Fibroblast of skin of left quadriceps (primary cell): ENCODE data around the gene RPA1.
"Not testable (repeated sequence)": the region's sequence is repeated elsewhere in the genome, so short reads cannot be mapped to it uniquely, and the experiment has no call there.

Source experiments
- DNase-seq, 2 experiments: peaks; one replicate each; pipeline ENCODE4 v3.0.0-alpha.2; 2013; ENCODE audit warnings: low read depth in 2 of 2

RPA1 gene

DNA sequence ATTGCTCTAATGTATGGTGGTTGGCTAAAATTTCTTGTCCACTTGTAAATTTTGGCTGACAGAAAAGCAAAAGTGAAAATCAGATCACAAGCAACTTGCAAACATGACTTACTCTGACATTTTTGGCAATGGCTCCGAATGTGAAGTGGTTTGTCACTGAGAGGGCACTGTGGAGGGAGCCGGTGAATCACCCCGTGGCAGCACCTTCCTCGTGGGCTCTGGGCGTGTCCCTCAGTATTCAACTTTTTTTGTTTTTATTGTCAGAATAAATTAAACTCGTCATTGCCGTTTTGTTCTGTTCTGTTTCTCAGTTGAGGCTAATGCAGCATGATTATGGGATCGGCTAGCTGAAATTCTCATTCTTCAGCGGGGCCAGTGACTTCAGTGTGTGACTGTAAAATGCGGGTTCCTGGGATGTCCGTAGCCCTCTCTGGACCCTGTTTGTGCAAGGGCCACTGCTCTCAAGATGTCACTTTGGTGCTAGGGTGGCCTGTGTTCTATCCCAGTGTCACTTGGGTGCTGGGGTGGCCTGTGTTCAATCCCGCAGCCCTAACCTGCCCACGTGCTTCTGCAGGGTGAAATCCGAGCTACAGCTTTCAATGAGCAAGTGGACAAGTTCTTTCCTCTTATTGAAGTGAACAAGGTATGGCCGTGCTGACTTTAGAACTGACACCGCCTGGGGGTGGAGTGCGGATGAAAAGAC lies 48.8 kb downstream of the RPA1 start:
- DNase-seq: no peak

DNA sequence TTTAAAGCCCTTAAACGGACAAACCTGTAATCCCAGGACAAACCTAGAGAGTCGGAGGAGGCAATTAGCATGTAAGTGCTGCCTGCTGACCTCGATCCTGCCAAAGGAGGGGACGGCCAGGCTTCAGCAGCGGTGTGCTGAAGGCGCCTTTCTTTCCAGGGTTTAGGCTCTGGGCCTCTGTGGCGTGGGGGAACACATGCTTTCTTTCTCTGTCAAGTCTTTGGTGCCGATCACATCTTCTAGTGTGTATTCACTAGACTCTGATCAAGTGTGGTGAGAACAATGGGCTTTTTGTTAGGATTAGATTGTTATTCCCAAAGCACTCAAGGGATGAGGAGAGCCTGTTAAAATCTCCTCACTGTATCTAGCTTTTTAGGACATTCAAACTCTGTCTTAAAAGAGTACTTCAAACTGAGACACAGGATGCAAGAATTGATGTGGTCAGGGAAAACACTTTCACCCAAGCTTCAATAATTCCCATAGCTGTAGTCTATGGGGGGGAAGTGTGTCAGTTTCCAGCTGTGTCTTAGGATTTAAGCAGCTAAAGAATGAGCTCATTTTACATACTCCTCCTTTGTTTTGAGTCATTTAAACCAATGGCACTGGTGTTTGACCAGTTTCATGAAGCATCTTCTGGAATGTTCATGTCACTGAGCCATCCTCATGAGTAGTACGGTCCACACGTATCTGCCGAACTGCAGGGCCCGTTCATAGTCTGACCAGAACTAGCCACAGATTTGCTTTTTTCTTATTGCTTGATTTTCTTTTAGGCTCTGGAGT lies 51.2 kb downstream of the RPA1 start:
- DNase-seq: no peak

GRCh38 chr17:1882836-1883235 lies 53.0 kb downstream of the RPA1 start:
- DNase-seq: peak; percentile 5 to 11

GRCh38 chr17:1883536-1883935 lies 53.7 kb downstream of the RPA1 start:
- no peak for DNase-seq

DNA sequence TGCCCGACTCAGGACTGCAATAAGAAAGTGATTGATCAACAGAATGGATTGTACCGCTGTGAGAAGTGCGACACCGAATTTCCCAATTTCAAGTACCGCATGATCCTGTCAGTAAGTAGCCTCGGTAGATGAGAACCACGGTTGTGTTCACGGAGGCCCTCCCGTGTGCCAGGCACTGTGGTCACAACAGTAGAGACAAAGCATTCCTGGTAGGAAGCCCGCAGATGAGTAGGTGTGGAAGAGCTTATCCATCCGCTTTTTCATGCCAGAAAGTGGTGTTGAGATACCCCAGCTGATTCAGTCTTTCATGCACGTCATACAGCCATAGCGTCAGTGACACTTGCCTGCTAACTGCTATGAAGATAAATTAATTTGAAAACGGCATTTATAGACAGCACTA lies 58.9 kb downstream of the RPA1 start:
- DNase-seq: no peak

DNA sequence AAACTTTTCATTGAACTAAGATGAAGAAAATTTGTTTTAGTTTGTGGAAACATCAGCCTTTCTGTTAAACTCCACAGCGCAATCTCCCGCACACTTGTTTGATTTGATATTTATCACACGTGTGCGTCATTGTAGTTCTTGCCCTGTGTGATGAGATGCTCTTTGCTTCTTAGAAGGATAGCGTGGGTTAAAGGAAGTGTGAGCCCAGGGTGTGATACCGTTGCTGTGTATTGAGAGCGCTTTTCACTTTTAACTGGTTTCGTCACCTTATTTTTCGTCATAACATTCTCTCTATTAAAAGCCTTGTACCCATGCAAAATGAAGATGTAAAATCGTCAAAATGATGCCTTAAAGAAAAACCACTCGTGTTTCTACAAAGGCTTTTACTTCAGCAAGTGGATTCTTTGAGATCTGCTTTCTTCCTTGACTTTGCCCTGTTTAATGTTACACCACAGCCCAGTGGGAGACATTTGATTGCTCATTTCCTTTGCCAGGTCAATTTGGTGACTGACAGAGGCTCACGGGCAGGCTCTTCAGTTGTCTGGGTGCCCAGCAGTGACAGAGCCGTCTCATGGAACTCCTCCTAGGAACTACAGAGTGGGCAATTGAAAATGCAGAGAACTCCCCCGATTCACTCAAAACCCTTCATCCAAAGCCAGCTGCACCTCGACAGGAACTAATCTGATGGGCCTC lies 61.1 kb downstream of the RPA1 start:
- no peak for DNase-seq

- DNase-seq: no peak
Measured at GRCh38 chr17:1894753-1895339, 65.0 kb downstream of the RPA1 start.

- not testable (repeated sequence) for DNase-seq
Measured at GRCh38 chr17:1895479-1895878, 65.7 kb downstream of the RPA1 start.

DNA sequence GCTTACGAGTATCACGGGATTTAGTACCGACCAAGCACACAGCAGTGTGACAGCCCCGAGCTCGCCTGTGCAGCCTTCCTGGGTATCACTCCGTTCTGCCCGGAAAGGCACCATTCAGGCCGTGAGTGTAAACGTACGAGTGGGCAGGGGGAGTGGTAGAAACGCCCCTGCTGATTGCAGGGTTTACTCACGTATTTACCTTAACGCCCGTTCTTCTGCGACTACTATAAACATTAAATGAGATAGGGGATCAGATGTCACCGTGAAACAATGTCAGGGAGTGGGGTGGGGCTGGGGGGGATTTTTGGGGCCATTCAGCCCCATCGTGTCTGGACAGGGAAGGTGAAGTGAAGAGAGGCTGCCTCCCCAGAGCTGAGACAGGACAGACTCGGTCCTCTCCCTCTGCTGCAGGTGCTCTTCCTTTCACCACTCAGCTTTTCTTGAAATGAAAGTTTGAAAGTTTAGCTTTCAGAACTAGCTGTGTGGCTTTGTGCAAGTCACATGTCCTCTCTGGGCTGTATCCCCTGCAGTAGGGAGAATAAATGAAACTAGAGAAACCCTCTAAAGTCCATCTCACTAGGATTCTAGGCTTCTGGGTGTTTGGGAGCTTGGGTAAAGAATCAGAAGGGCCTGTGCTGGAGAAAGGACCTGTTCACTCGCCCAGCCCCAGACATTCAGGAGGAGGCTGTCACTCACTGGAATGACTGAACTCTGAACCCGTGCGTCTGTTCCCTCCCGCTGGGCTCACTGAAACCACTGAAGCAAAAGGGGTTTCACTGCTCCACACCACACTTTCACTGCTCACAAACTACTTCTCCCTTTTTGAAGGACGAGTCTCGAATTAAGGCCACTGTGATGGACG lies 66.7 kb downstream of the RPA1 start:
- DNase-seq: no peak

DNA sequence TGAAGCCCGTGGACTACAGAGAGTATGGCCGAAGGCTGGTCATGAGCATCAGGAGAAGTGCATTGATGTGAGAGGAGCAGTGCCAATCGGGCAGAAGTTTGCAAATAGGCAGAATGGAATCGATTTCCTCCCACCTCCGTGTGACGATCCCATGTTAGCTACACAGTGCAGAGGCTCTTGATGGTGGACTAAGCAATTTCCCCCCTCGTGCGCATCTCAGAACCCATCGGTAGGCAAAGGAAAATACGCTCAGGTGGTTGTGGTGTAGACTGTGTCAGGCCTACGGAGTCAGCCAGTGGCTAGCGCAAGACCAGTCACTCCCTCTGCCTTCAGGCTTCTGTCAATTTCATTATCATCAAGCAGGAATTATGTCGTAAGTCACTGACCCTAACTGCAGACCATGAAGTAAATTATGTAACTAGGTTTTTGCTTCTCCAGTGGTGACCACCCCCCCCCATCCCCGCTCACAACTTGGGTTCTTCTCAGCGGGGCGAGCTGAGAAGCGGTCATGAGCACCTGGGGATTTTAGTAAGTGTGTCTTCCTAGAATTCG lies 67.4 kb downstream of the RPA1 start:
- no peak for DNase-seq

- DNase-seq: no peak
Measured at GRCh38 chr17:1898332-1898731, 68.5 kb downstream of the RPA1 start.

- no peak for DNase-seq
Measured at GRCh38 chr17:1898872-1899271, 69.1 kb downstream of the RPA1 start.

- no peak for DNase-seq
Measured at GRCh38 chr17:1899403-1900000, 69.7 kb downstream of the RPA1 start.

DNA sequence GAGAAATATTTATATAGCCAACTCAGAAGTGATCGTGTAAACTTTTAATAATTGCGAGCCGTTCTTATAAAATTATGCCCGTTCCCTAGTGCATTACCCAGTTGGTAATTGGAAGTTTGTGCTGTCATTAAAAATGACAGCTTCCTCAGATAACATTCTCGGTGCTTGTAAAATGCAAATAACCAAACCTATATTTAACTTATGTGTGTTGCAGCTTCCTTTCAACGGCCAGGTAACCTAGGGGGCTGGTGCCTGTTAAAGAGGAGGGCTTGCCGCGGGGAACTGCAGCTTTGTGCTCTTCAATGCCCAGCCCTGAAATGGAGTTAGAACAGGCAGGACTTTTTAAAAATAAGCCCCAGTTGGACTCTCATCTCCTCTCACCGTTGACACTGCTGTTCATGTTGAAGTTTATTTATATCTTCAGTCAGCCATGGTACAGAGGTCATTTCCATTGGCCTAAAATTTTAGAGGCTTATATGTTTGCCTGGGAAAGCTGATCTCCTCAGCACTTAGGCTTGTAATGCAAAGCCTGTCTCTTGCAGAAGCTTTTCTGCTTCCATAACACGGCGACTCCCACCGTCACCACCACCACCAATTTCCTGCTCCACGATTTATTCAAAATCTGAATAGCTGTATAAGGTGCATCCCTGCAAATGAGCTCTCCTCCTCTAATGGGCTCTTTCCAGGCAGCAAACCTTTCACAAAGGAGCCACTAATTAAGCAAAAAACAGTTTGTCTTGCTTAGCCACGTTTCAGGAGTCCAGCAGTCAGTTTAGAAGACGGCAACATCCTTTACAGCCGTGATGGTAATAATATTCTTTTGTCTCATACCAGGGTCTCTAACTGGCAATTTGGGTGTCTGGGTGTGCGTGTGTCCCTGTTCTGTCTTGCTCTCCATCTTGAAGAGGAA lies 74.7 kb downstream of the RPA1 start:
- DNase-seq: no peak

DNA sequence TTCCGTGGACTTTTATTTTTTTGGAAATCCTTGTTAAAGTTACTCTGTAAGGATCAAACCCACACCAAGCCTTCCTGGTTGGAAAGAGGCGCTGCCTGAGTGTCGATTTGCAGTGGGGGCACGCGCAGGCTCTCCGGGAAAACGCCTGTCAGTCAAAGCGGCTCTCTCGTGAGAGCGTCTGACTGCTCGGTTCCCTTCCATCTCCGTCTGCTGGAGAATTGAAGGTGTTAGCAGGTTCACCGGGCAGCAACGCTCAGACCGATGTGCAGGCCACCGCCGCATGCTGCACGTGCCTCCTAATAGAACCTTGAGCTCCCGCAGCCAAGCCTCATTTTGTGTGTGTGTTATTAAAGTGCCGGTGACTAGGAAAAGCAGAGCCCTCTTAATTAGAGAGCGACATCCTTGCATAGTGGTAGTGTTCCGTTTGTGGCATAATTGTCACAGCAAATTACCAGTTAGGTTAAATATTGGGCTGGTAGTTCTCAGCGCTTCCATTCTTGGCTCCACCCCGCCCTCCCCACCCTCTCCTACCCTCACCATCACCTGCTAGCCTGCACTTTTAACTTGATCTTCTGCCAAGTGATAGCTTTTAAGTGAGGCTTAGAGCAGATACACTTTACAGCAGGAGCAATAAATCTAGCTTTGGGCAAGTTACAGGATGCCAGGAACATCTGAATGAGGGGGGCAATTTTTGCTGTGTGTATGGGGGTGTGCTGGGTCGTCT lies 75.5 kb downstream of the RPA1 start:
- no peak for DNase-seq

DNA sequence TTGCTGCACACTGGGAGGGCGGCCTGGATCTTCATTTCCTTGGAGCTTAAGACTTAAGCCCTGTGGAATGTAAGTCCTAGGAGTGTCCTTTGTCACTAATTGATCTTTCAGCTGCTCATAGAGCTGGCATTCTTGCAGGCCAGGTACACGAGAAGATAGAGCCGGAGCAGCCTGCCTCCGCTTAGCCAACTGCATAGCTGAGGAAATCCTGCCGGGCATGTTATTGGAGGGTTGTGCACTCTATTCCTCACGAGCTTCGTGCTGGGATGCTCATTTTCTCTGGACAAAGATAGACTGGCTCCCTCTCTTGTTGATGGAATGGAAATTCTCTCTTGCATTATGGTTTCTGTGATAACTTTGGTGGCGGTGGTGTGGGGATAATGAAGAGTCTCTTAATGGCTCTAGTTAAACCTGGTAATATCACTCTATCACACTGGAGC lies 76.9 kb downstream of the RPA1 start:
- no peak for DNase-seq

DNA sequence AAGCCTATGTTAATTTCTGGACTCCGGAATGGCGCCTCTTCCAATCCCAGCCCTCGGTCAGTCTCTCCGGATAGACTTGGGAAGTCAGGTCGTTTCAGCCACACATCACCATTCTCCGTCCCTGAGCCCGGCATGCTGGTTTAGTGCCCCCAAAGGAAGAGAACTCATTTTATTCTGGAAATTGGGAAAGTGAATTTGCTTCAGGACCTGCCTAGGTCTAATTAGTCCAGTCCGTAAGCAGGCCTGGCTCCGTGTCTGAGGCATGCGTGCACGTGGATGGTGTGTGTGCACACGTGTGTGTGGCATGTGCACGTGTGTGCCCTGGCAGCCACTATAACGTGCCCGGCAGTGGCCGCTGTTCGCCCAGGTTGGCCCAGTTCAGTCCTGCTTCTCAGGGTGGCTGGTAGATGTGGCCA lies 77.4 kb downstream of the RPA1 start:
- DNase-seq: no peak

DNA sequence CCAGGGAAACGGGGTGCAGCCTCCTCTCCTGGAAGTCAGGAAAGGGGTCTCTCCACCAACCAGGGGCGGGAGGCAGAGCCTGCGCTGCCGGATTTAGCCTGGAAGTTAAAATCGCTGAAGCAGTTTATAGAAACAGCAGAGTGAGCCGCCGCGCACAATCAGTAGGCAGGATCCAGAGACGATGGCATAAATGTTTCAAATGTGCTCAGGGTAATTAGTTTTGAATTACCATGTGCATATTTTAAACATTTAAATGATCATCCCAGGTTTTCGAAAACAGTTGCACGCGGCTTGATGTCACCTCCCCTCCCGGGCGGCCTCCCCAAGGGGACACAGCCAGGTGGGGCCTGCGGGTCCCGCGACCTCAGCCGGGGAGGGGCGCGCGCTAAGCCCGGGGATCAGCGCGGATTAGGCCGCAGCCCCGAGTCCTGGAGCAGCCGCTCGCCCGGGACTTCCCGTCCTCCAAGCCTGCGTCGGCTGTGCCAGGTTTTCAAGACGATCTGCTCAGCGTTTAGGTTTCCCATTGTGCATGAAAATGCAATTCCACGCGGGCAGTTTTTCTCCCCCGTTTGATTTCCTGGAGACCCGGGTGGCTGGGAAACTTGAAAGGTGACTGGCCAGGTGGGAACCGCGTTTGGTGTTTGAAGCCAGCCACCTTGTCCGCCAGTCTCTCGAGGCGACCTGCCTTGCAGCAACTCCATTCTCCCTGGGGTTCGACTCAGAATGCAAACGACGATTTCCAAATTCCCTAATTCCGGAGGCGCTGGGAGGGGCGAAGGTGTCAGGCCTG lies 78.3 kb downstream of the RPA1 start:
- DNase-seq: peak in 1 of 2 experiments; percentile 4
